Prostate gland (tissue), 2 donors: ENCODE measurements around the gene DDI1. TPM values are rescaled to one million over a fixed set of nuclear protein-coding genes. Genes with fewer than 3 reads are reported as not detected.

Experiments
- DNase-seq: peaks from one replicate; pipeline ENCODE4 v3.0.0-alpha.2; 2019; ENCODE audit warnings: low spot score
- H3K27ac ChIP-seq, 2 donors: fragments of 200-600 bp; sonication (generic); 2 replicates each; pipeline ENCODE4 v1.5.1; 2017 to 2019
- H3K27me3 ChIP-seq: fragments of 200-600 bp; sonication (generic); replicated peaks from 2 replicates; pipeline ENCODE4 v1.5.1; 2019; ENCODE audit not compliant: insufficient read depth
- H3K36me3 ChIP-seq, 2 donors: fragments of 200-600 bp; sonication (generic); 1 replicate in 1 of 2; 2 replicates in 1 of 2; pipeline versions ENCODE4 v1.5.1 to v1.8.1; 2017 to 2019
- H3K4me1 ChIP-seq: fragments of 200-600 bp; sonication (generic); replicated peaks from 2 replicates; pipeline ENCODE4 v1.5.1; 2019
- H3K4me3 ChIP-seq, 2 donors: fragments of 200-600 bp; sonication (generic); 2 replicates each; pipeline ENCODE4 v1.5.1; 2017 to 2019
- H3K9me3 ChIP-seq: fragments of 200-600 bp; sonication (generic); 2 replicates; pipeline ENCODE4 v1.5.1; 2017
- POLR2A ChIP-seq: fragments of 450-650 bp; IDR thresholded peaks from one replicate; pipeline ENCODE4 v1.6.1; 2016; ENCODE audit warnings: antibody characterized with exemption, mild to moderate bottlenecking
- POLR2AphosphoS5 ChIP-seq: sonication (generic); formaldehyde crosslinking; IDR thresholded peaks from one replicate; pipeline ENCODE4 v1.6.1; 2017; ENCODE audit warnings: antibody characterized with exemption
- WGBS: methylation state at CpG from one replicate; pipeline ENCODE4 v1.1.5; 2018; 5-methylcytosine and 5-hydroxymethylcytosine counted together
- intact Hi-C: fragments of 100-400 bp; cut with DNase I; formaldehyde crosslinking; loops from one replicate; pipeline ENCODE4 v1.14.2; 2022
- total RNA-seq, 2 donors: library from RNA; depleted of rRNA; stranded (reverse); fragments of >200 nt; gene quantifications; one replicate each; pipeline ENCODE4 v1.1.0, GENCODE V29; 2016
- TF ChIP-seq, protein P1 (sequence below), 4 experiments: fragments of 200-600 bp in 2 of 4; fragments of 450-650 bp in 2 of 4; sonication (generic) in 2 of 4; IDR thresholded peaks; 1 replicate in 3 of 4; 2 replicates in 1 of 4; pipeline ENCODE4 v1.5.1; 2016 to 2019; ENCODE audit warnings: antibody characterized with exemption in 4 of 4, mild to moderate bottlenecking in 2 of 4, moderate library complexity in 2 of 4

The DDI1 gene
- total RNA-seq, 2 donors from 2014 or later: 2.8 TPM; not detected in 1

DNA sequence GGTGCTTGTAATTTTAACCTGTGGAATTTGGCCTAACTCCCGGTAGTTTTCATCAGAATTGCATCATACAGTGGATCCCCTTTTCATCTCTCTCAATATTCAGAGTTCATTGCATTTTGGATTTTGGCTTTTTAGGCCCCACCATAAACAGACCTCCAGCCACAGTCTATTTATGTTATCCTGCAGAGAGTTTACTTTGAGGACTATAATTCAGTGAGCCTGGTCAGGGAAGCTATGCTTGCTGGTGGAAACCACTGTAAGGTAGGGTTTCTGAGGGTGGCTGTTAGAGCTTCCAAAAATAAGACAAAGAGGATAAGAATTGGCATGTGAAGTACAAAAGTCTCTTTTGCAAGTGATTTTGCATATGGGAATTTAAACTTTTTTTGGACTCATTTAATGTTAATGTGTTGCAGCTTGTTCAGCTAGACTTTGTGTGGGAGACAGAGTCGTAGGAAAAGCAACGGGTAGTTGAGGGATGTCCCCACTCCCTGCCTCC, 34.8 kb upstream of the DDI1 start:
- intact Hi-C loops: no loop called here
- H3K27me3 ChIP-seq: no peaks in the 10 kb centered on the region
- TF ChIP-seq POLR2A: no peak
- TF ChIP-seq, protein P1, sequence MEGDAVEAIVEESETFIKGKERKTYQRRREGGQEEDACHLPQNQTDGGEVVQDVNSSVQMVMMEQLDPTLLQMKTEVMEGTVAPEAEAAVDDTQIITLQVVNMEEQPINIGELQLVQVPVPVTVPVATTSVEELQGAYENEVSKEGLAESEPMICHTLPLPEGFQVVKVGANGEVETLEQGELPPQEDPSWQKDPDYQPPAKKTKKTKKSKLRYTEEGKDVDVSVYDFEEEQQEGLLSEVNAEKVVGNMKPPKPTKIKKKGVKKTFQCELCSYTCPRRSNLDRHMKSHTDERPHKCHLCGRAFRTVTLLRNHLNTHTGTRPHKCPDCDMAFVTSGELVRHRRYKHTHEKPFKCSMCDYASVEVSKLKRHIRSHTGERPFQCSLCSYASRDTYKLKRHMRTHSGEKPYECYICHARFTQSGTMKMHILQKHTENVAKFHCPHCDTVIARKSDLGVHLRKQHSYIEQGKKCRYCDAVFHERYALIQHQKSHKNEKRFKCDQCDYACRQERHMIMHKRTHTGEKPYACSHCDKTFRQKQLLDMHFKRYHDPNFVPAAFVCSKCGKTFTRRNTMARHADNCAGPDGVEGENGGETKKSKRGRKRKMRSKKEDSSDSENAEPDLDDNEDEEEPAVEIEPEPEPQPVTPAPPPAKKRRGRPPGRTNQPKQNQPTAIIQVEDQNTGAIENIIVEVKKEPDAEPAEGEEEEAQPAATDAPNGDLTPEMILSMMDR (IDR thresholded peaks at IDR 0.05): no peak
- no peak for TF ChIP-seq POLR2AphosphoS5
- no peak for DNase-seq
- no peaks in the 10 kb centered on the region for H3K36me3 ChIP-seq
- no peaks in the 10 kb centered on the region for H3K4me1 ChIP-seq
- H3K9me3 ChIP-seq: no peaks in the 10 kb centered on the region
- 83% methylated on average over 3 of the region's 3 CpGs for WGBS
- H3K27ac ChIP-seq: no peak overlapping the region
- H3K4me3 ChIP-seq: no peak overlapping the region

DNA sequence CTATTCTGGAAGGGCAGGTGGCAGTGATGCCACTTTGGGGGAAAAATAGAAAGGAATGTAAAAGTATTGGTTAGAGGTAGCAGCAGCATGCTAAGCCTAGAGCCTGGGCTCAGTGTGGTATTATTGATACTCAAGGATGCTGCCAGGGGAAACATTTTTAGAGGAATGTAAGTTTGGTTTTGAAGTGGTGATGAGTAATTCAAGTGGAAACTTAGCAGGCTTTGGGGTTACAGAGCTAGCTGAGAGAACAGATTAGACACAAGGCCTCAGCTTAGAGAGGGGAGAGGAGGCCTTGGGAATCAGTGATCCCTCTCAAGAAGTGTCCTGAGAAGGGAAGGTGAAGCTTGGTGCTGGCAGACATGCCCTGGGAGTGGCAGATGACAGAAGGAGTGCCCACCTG, 32.9 kb upstream of the DDI1 start:
- no peaks in the 10 kb centered on the region for H3K27me3 ChIP-seq
- H3K4me1 ChIP-seq: no peaks in the 10 kb centered on the region
- no peak overlapping the region for H3K4me3 ChIP-seq
- no peak overlapping the region for H3K27ac ChIP-seq
- no peaks in the 10 kb centered on the region for H3K36me3 ChIP-seq
- intact Hi-C loops: no loop called here
- DNase-seq: no peak
- TF ChIP-seq, protein P1 (IDR thresholded peaks at IDR 0.05): no peak
- TF ChIP-seq POLR2A: no peak
- TF ChIP-seq POLR2AphosphoS5: no peak
- no peaks in the 10 kb centered on the region for H3K9me3 ChIP-seq

DNA sequence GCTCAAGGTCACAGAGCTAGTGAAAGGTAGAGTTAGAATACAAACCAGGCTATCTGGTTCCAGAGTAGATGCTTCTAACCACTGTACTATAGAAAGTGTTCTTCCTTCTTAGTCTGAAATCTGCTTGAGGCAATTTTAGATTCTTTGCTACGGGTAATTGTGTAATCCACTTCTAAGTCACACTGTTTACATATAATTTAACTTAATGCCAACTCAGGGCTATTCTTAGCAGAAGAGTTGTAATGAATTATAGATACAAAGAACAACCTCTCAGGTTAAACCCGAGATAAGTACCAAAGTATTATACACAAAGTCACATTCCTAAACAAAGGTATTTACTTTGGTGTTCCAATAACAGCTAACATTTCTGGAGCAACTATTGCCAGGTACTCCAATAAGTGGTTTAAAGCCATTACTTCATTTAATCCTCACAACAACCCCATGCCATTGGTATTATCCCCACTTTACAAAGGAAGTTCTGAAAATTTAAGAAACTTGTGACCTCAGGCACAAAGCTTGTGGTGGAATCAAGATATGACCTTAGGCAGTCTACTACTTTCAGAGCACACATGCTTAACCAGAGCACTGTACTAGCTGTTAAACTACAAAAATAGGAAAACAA, 31.1 kb upstream of the DDI1 start:
- intact Hi-C loops: no loop called here
- WGBS: 18% methylated on average over 2 of the region's 2 CpGs
- no peak overlapping the region for H3K27ac ChIP-seq
- no peaks in the 10 kb centered on the region for H3K27me3 ChIP-seq
- H3K36me3 ChIP-seq: no peaks in the 10 kb centered on the region
- no peaks in the 10 kb centered on the region for H3K9me3 ChIP-seq
- no peaks in the 10 kb centered on the region for H3K4me1 ChIP-seq
- no peak overlapping the region for H3K4me3 ChIP-seq
- DNase-seq: no peak
- TF ChIP-seq POLR2A: no peak
- TF ChIP-seq, protein P1 (IDR thresholded peaks at IDR 0.05): no peak
- TF ChIP-seq POLR2AphosphoS5: no peak

DNA sequence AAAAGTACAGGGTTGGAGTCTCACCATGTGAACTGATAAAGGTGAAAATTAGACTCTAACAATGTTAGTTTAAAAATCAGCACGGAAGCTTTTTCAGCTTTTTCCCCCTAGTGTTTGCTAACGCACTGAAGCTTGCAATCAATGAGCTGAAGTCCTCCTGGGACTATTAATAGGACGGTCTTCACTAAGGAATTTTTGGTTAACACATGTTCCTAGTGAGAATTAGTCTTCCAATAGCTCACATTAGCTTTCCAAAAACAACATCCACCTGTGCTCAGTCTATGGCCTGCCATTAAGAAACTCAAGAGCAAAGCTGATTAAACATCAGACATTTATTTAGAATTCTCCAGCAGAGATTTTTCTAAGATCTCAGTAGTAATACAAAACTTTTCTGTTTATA, 26.7 kb upstream of the DDI1 start:
- Histone ChIP-seq H3K27me3 (no peaks in the 10 kb centered on the region), H3K27ac (no peak overlapping the region), H3K4me1 (no peaks in the 10 kb centered on the region), H3K9me3 (no peaks in the 10 kb centered on the region), H3K36me3 (no peaks in the 10 kb centered on the region), H3K4me3 (no peak overlapping the region)
- no peak for DNase-seq
- WGBS: 55% methylated on average over 3 of the region's 3 CpGs
- intact Hi-C loops: no loop called here
- TF ChIP-seq POLR2AphosphoS5 (no peak), POLR2A (no peak)

DNA sequence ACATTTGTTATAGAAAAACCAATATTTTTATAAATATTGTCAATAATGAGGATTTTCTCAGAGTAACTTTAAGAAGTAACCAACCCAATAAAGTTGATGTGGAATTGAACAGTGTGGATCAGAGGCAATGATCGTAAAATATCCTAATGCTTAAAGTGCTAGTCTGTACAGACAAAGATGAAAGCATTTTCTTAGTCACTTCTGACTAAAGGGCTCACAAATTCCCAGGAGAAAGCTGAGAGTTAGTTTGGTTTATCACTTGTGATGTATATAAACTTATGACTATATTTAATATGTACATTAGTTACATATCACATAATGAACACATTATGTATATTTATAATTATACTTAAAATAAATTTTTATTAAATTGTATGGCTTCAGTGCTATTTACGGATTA, 25.4 kb upstream of the DDI1 start:
- intact Hi-C loops: no loop called here
- H3K4me3 ChIP-seq: no peak overlapping the region
- H3K36me3 ChIP-seq: no peaks in the 10 kb centered on the region
- no peaks in the 10 kb centered on the region for H3K4me1 ChIP-seq
- H3K9me3 ChIP-seq: no peaks in the 10 kb centered on the region
- TF ChIP-seq, protein P1 (IDR thresholded peaks at IDR 0.05): no peak
- TF ChIP-seq POLR2AphosphoS5 (no peak), POLR2A (no peak)
- no peak overlapping the region for H3K27ac ChIP-seq
- DNase-seq: no peak
- 96% methylated on average over 2 of the region's 2 CpGs for WGBS
- no peaks in the 10 kb centered on the region for H3K27me3 ChIP-seq
